Activated gamma-delta T cell treated with Interleukin-2 at 50 U/mL for 16 hours (primary cell): Measurements from ENCODE around the gene DCAF17.

Experiments used
- DNase-seq: peaks from one replicate; pipeline ENCODE4 v3.0.0-alpha.2; 2020

DCAF17 gene, protein sequence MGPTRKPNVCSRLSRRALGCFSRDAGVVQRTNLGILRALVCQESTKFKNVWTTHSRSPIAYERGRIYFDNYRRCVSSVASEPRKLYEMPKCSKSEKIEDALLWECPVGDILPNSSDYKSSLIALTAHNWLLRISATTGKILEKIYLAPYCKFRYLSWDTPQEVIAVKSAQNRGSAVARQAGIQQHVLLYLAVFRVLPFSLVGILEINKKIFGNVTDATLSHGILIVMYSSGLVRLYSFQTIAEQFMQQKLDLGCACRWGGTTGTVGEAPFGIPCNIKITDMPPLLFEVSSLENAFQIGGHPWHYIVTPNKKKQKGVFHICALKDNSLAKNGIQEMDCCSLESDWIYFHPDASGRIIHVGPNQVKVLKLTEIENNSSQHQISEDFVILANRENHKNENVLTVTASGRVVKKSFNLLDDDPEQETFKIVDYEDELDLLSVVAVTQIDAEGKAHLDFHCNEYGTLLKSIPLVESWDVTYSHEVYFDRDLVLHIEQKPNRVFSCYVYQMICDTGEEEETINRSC

DNA sequence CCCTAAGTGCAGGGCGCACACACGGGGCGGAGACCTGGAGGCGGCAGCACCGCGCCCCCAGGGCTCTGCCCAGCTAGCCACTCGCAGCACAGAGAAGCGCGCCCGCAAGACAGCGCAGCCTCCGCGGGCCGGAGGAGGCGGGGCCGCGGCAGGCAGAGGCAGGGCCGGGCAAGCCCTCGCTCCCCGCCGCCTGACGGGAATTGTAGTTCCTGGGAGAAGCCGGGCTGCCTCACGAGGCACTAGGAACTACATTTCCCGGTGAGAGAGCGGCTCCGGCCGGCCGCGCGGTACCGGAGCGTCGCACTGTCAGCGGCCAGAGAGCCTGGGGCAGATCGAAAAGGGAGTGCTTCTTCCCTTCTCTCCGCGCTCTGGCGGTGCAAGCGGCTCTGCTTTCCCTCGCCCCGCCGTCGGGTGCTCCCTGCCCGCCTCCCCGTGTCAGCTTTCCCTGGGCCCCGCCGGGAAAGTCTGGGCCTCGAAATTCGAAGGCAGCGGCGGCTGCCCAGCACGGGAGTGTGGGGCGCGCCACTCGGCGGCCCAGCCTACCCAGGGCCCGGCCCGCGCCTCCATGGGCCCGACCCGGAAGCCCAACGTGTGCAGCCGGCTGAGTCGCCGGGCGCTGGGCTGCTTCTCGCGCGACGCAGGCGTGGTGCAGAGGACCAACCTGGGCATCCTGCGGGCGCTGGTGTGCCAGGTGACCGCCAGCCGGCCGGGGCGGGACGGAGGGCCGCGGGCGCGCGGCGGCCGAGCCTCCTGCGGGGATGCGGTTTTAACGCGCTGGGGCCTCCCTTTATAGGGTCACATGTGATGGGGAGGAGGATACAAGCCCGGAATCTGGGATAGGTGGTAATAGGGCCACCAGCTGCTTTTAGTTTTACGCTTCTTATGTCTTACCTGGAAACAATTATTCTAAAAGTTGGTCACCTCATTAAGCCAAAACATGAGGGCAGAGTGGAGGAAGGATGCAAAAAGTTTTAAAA lies at the start of gene DCAF17:
DCAF17 (plus strand) TSS at position 214 of the 977 bp plus-strand sequence; CDS start at position 566, 352 bp downstream.
- DNase-seq = peak; percentile 92

DNA sequence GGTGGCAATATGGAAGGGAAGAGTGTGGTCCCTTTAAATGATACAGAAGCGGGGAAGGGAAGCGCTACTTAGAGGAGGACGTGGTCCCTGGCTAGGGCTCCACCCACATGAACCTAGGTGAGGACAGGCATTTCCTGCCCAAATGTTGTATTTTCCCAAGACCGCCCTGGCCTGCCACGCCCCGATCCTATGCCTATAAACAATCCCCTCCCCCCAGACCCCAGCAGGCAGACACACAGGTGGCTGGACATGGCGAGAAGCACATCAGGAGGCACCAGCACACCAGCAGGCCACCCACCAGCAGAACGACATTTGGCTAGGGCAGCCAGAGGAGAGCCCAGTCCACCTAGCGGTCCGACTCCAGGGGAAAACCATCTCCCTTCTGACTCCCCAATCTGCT lies 47.4 kb upstream of the DCAF17 start:
- no peak for DNase-seq

DNA sequence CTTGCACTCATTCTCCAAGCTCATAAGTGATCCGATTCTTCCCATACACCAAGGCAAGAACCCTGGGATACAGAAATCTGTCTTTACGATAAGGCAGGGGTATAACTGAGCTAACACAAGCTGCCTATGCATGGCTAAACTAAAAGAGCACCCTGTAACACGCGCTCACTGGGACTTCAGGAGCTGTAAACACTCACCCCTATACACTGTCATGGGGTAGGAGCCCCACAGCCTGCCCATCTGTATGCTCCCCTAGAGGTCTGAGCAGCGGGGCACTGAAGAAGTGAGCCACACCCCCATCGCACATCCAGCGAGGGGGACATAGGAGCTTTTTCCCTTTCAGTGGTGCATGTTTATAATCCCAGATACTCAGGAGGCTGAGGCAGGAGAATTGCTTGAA lies 47.0 kb upstream of the DCAF17 start:
- no peak for DNase-seq

DNA sequence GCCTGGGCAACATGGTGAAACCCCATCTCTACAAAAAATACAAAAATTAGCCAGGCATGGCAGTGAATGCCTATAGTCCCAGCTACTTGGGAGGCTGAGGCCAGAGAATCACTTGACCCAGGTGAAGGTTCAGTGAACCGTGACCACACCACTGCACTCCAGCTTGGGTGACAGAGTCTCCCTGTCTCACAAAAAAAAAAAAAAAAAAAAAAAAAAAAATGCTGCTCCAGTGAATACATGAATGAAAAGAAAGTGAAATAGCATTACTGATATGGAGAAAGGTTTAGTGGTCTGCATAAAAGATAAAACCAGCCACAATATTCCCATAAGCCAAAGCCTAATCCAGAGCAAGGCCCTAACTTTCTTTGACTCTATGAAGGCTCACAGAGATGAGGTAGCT lies 44.7 kb upstream of the DCAF17 start:
- no peak for DNase-seq

DNA sequence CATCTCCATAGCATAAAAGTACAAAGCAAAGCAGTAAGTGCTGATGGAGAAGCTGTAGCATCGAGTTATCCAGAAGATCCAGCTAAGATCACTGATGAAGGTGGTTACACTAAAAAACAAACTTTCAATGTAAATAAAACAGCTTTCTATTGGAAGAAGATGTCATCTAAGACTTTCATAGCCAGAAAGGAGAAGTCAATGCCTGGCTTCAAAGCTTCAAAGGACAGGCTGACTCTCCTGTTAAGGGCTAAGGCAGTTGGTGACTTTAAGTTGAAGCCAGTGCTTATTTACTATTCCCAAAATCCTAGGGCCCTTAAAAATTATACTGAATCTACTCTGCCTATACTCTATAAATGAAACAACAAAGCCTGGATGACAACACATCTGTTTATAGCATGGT lies 44.2 kb upstream of the DCAF17 start:
- DNase-seq = no peak

DNA sequence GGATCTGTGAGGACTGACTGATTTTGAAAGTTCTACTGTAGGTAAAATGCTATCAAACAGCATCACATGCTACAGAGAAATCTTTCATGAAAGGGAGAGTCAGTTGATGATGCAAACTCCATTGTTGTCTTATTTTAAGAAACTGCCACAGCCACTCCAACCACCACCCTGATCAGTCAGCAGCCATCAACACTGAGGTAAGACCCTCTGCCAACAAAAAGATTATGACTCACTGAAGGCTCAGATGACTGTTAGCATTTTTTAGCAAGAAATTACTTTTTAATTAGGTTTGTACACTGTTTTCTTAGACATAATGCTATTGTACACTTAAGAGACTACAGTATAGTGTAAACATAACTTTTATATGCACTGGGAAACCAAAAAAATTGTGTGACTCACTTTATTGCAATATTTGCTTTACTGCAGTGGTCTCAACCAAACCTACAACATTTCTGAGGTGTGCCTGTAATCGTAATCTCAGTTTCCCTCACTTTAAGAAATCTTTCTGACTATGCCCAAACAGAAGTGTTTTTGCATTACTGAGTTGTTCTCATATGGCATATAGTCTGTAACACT lies 43.0 kb upstream of the DCAF17 start:
- DNase-seq = no peak

DNA sequence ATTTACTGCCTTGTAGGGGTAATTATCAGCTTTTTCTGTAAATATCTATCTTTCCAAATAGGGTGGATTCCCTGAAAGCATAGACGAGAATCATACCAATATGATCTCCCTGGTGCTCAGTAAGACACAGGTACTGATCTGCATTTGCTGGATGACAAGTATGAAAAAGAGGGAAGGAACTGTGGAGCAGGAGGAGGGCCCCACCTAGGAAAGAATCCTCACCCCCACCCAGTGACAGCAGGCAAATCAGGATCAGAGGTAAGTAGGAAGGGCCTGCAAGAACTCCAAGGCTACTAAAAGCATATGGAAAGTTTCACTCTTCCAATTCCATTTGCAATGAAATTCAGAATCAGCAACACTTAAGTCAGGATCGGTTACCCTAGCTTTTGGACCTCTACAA lies 42.5 kb upstream of the DCAF17 start:
- no peak for DNase-seq

DNA sequence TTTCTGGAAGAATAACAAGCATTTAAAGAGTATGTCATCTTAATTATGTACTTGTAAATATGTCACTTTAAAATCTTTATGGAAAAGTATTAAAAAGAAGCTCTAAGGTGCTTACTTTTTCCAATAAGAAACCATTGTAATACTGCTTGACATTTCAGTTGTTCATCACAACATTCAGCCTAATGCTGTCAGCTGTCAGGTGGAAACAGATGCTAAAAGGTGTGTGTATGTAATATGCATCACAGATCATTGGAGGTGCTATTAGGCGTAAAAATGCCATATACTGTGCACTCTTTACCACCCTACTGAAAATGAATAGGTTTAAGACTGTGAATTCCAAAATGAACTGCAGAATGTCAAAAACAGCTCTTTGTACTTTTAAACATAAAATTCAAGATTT lies 40.5 kb upstream of the DCAF17 start:
- DNase-seq = no peak

DNA sequence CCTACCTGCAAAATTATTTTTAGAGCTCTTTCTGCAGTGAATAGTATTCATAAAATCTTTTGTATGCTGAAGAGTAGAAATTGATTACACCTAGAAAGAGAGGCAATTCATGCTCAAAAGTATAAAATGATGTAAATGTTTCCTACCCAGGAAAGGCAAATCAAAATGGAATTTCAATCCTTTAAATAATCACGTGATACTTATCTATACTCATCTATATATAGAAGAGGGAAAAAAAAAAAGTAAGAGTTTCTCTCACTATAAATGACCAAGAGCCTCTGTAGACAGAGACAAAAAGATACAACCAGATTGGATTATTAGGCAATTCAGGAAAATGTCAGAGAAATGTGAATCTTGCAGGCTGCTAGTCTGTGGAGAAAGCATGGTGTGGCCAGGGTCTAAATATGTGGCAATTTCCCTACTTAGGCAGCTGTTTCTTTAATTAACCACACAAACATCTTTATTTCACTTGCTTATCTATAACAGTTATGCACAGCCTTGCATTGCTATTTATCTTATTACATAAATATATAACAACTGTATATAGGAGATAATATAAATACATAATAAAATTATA lies 39.8 kb upstream of the DCAF17 start:
- DNase-seq = no peak

DNA sequence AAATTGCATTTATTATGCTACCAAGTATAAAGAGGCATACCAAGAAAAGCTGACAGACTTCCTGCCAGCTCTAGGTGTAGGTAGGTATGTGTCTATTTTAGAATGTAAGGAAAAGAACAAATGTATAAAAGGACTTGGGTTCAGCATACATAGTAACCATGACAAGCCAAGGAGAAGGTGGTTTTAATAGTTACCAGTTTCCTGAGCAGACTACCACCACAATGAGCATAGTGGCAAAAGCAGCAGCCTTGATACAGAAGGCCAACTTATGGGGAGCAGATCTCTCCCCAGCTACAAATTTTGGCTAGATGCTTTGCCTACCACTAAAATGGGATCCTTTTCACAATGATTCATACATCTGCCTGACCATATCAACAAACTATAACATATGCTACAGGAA lies 34.7 kb upstream of the DCAF17 start:
- DNase-seq = no peak

DNA sequence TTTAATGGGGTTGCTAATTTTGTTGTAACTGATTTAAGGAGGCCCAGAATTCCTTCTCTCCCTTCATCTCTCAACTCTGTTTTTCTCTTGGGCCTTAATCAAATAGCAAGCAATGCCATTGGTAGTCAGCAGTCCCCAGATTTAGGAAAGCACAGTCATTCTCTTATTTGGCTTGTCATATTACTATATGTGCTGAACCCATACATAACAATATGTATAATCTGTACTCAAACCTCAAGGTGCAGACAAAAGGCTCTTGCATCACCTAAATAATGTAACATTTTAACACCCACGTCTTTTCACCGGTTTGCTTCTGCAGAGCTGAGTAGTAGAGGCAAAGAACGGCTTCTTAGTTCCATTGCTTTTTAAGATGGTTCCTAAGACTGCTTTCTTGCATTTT lies 33.6 kb upstream of the DCAF17 start:
- DNase-seq = no peak

DNA sequence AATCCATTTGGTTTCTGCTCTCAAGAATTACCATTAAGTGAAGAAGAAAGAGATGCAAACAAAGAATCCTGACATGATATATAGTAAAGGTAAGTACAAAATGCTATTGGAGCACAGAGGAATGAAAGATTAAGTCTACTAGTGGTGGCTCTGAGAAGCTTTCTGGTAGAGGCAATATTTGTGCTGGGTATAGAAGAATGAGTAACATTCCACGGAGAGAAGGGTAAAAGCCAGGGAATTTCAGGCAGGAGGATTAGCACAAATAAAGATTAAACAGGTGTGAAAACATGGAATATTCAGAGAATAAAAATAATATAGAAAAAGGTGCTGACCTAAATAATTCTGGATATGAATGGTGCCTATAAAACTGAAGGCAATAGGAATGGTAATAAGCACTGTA lies 32.1 kb upstream of the DCAF17 start:
- DNase-seq = no peak

DNA sequence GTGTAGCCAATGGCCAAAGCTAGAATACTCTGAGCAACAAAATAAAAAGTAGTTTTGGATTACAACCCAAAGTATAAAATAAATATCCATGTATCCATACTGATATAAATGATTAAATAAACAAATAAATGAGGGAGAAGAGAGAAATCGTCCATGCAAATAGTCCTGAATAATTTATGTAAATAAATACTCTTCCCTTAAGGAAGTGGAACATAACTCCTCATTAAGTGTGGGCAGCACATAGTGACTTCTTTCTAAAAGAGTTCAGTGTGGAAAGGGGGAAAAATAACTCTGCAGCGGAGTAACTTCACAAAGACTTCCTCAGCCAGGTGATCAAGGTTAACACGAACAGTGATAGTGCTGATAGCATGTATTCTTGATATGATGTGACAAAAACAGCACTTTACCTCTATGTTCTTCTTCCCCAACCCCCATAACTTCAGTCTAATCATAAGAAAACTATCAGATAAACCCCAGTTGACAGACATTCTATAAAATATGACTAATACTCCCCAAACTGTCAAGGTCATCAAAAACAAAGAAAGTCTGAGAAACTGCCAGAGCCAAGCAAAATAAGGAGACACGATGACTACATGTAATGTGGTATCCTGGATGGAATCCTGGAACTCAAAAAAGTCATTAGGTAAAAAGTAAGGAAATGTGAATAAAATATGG lies 31.0 kb upstream of the DCAF17 start:
- no peak for DNase-seq

DNA sequence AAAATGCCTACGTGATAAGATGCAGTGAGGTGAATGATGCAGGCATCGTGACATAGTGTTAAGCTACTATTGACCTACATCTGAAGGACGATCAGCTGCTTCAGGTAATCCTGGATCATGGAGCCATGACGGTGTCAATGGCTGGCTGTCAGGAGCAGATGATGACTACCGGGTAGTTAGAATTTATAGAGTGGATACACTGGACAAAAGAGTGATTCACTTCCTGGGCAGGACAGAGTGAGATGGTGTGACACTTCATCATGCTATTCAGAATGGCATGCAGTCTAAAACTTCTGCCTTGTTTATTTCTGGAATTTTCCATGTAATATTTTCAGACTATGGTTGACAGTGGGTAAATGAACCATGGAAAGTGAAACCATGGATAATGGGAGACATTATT lies 29.8 kb upstream of the DCAF17 start:
- no peak for DNase-seq

DNA sequence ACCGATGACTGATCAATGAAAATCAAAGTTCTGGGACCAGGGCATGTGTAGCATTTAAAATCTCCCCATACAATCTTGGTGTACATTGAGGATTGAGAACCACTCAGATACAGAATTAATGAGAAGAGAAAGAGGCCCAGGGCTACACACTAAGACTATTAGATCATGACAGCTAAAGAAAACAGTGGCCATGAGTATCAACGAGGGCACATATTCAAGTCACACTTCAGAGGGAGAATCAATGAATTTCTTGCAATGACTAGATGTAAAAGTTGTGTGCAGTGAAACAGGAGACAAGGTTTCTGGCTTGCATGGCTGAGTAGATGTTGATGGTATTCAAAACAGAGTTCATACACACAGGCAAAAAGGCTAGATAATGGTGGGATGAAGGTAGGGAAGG lies 29.3 kb upstream of the DCAF17 start:
- no peak for DNase-seq

DNA sequence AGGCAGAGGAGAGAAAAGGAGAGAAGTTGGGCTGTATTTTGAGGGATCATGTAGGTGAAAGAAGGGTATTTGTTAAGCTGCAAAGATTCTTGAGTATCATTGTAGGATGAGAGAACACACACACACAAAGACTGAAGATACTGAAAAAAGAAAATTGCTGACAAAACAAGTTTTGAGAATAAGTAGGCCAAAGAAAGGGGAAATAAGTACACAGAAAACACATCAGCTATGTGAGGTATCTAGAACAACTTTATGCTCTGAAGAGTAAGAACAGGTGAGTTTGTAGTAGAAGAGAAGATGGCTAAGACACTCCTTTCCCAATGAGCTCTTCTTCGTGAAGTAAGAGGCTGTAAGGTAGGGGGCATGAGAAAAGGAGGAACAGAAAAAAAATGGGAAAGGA lies 28.5 kb upstream of the DCAF17 start:
- DNase-seq = no peak

DNA sequence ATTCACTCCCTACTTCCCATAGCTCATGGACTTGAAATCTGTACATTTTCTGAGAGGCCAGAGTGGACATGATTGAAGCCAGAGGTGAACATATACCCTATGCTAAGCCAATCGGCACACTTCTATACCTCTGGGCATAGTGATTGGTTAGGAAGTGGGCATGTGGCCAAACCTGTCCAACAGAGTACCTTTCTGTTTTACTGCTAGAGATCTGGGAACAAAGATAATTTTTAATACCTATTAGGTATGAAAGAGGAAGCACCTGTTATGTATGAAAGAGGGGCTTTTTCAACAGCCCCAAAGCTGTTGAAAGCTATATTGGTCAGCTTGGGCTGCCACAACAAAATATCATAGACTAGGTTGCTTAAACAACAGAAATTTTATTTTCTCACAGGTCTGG lies 28.0 kb upstream of the DCAF17 start:
- DNase-seq = no peak

DNA sequence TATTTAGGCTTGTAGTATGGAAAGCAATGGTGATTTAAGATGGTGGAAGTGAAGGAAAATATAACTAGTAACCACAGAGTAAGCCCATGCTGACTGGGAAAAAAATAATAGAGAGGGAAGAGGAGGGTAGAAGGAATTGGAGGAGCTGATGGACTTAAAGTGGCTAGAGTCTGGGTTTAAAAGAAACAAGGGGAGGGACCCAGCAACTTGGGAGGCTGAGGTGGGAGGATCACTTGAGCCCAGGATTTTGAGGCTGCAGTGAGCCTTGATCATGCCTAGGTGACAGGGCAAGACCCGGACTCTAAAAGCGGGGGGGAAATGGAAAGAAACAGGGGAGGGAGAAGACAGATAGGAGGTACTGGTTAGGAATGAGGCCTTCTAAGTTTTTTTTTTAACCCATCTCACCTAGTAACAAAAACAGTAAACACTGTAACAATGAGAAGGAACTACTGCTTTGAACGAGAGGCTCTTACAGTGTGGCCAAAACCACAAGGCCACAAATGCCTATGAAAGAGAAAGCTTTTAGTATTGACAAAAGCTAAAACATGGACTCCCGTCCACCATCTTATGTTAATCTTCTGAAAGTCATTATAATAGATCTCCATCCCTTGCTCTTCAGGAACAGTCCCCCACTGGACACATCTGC lies 26.9 kb upstream of the DCAF17 start:
- DNase-seq = no peak

DNA sequence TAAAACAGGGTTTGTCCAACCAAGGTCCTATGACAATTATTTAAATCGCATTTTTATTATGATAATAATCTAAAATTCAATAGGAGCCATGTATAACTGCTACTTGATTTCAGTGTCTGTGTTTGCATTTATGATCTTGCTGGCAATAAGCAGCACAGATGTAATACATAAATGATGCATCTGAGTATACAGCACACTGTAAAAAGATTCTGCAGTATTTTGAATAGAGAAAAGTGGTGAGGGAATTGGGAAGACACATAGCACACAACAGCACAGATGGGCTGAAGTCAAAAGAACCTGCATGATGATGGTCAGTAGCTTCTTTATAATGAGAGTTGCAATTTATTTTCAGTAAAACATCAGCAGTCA lies 26.4 kb upstream of the DCAF17 start:
- DNase-seq = no peak

DNA sequence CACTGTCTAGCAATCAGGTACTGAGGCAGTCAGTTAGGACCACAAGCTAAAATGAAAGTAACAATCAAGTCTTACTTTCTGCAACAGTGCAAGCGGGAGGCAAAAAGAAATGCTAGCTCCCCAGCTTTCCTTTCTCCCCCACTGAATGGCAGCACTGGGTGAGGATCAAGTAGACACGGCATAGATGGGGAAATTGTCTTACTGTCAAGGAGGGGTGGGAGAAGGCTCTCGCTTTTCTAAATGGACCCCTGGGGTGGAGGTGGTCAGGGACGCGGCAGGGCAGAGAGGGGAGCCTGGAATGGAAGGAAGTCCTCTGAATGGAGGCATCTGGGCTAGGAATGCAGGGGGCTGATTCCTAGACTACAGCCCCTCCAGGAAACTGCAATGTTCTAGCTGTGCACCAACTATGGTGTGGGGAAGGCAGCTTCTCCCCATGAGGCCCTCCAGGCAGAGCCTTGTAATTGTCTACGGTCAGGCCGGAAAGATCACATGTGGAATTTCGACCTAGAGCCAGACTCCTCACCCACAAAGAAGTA lies 24.5 kb upstream of the DCAF17 start:
- no peak for DNase-seq

DNA sequence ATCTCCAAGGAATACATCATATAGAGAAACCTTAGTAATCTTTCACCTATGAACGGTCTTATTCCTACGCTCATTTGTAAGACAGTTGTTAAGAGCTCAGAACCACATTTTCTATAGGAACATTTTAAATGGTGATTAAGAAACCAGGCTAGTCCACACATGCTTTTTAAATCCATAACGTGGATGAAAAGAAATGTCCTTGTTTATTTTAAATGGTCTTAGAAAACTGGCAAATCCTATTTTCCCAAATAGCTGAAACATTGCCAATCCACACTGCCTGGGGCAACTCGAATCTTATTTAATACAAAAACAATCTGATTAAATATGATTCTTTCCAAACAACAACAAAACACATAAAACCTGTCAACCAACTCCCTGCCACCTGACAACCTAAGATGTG lies 23.9 kb upstream of the DCAF17 start:
- DNase-seq = no peak

DNA sequence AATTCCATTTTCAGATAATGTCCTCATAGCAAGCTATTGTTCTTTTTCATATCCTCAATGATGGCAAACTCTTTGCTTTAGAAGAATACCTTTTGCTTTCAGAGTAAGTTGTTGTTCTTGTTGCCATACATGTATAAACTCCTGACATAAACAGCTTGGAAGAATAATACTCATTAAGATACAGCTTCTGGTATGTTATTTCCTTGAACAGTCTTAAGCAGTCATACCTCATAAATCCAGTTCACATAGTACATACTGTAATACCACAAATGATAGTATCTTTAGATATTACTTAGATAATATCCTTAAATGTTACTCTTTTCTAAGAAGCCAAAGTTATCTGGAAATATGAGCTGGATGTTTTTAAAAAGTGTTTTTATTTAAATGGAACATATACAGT lies 23.4 kb upstream of the DCAF17 start:
- DNase-seq = no peak
